ENCODE measurements around the gene GRM5.

- TF ChIP-seq CTCF (conservative IDR thresholded peaks at IDR 0.05) (no peak), EZH2 (IDR thresholded peaks at IDR 0.05; ENCODE audit: low read depth) (no peak)
Measured at GRCh38 chr11:88861618-88862017, 204.2 kb downstream of the GRM5 start.

Data from PC-9 (cell line).